Spleen (tissue), 11 donors: ENCODE data around the gene RAD51B. TPM values are rescaled to one million over a fixed set of nuclear protein-coding genes. Genes with fewer than 3 reads are reported as not detected.

Experiments used
- DNase-seq: peaks from one replicate; pipeline ENCODE4 v3.0.0-alpha.2; 2020
- H3K27ac ChIP-seq, 8 donors: fragments of 200-600 bp; sonication (generic) in 7 of 8; 1 replicate in 4 of 8; 2 replicates in 4 of 8; pipeline versions ENCODE4 v1.5.0 to v1.8.0; 2016 to 2021; ENCODE audit warnings: inconsistent platforms in 4 of 8, mild to moderate bottlenecking in 4 of 8, moderate library complexity in 1 of 8
- H3K27me3 ChIP-seq, 7 donors: fragments of 200-600 bp; sonication (generic) in 6 of 7; replicated peaks in 1 of 7; 1 replicate in 4 of 7; 2 replicates in 3 of 7; pipeline versions ENCODE4 v1.5.0 to v1.8.0; 2016 to 2021; ENCODE audit warnings: inconsistent platforms in 3 of 7, mild to moderate bottlenecking in 1 of 7
- H3K36me3 ChIP-seq, 6 donors: fragments of 200-600 bp; sonication (generic) in 5 of 6; 1 replicate in 4 of 6; 2 replicates in 2 of 6; pipeline versions ENCODE4 v1.5.0 to v1.8.0; 2016 to 2021; ENCODE audit warnings: inconsistent platforms in 2 of 6
- H3K4me1 ChIP-seq, 6 donors: fragments of 200-600 bp; sonication (generic) in 5 of 6; 1 replicate in 3 of 6; 2 replicates in 3 of 6; pipeline versions ENCODE4 v1.5.0 to v1.8.0; 2016 to 2021; ENCODE audit warnings: inconsistent platforms in 3 of 6
- H3K4me3 ChIP-seq, 8 donors: fragments of 200-600 bp; sonication (generic) in 7 of 8; 1 replicate in 4 of 8; 2 replicates in 4 of 8; pipeline versions ENCODE4 v1.5.0 to v1.8.0; 2016 to 2021; ENCODE audit warnings: inconsistent platforms in 4 of 8, mild to moderate bottlenecking in 4 of 8, moderate library complexity in 2 of 8
- H3K9me3 ChIP-seq, 8 donors: fragments of 200-600 bp; sonication (generic) in 7 of 8; 1 replicate in 4 of 8; 2 replicates in 4 of 8; pipeline versions ENCODE4 v1.5.0 to v1.8.0; 2016 to 2021; ENCODE audit warnings: inconsistent platforms in 4 of 8
- CTCF ChIP-seq, 11 experiments: fragments of 200-600 bp in 7 of 11; fragments of 450-650 bp in 4 of 11; sonication (generic) in 4 of 11; IDR thresholded peaks in 8 of 11; conservative IDR thresholded peaks in 3 of 11; 1 replicate in 7 of 11; 2 replicates in 4 of 11; pipeline versions ENCODE4 v1.4.0 to v1.8.0; 2016 to 2021; ENCODE audit warnings: antibody characterized with exemption in 11 of 11, inconsistent platforms in 4 of 11, mild to moderate bottlenecking in 1 of 11
- POLR2A ChIP-seq, 3 donors: fragments of 450-650 bp; IDR thresholded peaks; one replicate each; pipeline ENCODE4 v1.5.1; 2017; ENCODE audit warnings: antibody characterized with exemption in 3 of 3, mild to moderate bottlenecking in 1 of 3
- POLR2AphosphoS5 ChIP-seq, 3 donors: sonication (generic); formaldehyde crosslinking; IDR thresholded peaks; one replicate each; pipeline ENCODE4 v1.5.1; 2017; ENCODE audit warnings: antibody characterized with exemption in 3 of 3
- WGBS, 5 donors: extraction: QIAGEN DNeasy Blood & Tissue Kit in 3 of 5; methylation state at CpG; one replicate each; pipeline versions ENCODE4 v1.1.5 to v1.1.7; 2013 to 2018; 5-methylcytosine and 5-hydroxymethylcytosine counted together
- intact Hi-C: fragments of 100-400 bp; cut with DNase I; formaldehyde crosslinking; loops from one replicate; pipeline ENCODE4 v1.15.0; 2023; ENCODE audit warnings: low total_unique reads
- polyA plus RNA-seq, 3 donors: library from polyadenylated mRNA; stranded (reverse); fragments of 200-250 nt; gene quantifications; one replicate each; pipeline ENCODE4 v1.2.1, GENCODE V29; 2013
- total RNA-seq, 7 donors: library from RNA; depleted of rRNA in 3 of 7; stranded (reverse); fragments of >200 nt in 3 of 7; fragmentation: NEBNext Ultra II Directional in 4 of 7; extraction: Animal tissue kit (Norgen Biotek cat#: 25700) in 4 of 7; gene quantifications; one replicate each; pipeline versions ENCODE4 v1.1.0 to v1.2.1, GENCODE V29; 2016 to 2021
- donor health status: healthy with polysubstance abuse.
- donor health status: DM: no; HTN: no; CAD: no; lungs with moderate emphysema.
- donor health status: DM: no; HTN: no; CAD: no.
- donor health status: Bipolar disorder and iron deficiency.
- donor health status: healthy.
- donor health status: DM: no; HTN: no; CAD: no.
- donor health status: DM: yes; HTN: yes; CAD: no.

Gene RAD51B
- total and polyA plus RNA-seq, 10 donors: 4.2 to 43.7 (median 29.8) TPM

DNA sequence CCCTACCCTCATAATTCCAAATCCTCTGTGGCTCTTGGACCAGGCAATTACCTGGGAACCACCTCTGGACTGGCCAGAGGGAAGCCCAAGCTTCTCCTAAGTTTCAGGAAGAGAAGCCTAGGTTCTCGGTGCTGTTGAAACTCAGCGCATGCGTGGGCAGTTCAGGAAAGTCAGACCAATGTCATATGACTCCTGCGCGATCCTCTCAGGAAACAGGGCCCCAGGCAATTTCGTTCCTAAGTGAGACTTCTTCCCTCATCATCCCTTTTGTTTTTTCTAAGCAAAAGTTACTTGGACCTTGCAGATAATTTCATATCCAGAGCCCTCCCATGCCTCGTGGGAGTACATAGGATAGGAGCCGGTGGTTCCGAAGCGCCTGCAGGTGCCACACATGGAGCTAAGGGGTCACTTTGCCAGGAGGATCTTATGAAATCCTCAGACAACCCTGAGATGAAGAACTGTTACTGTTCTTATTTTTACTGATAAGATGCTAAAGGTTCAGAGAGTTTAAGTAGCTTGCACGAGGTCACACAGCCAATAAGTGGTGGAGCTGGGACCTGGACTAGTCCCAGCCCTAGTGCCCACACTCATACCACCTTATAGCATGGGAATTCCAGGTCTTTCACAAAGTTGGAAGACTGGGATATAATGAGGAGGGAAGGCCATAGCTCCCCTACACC lies 805.1 kb downstream of the RAD51B start:
- Histone ChIP-seq H3K36me3 (no peaks in the 10 kb centered on the region), H3K27me3 (peaks cover 0 to 8% (median 0%) of the 10 kb centered on the region in 7 donors), H3K4me3 (no peak overlapping the region), H3K4me1 (peaks cover 0 to 33% (median 17%) of the 10 kb centered on the region in 6 donors), H3K27ac (no peak overlapping the region), H3K9me3 (no peaks in the 10 kb centered on the region)
- intact Hi-C loops: no loop called here
- 70 to 82% (median 78%) methylated on average over 11 of the region's 11 CpGs for WGBS, 5 donors
- TF ChIP-seq POLR2A (IDR thresholded peaks at IDR 0.05): no peak
- TF ChIP-seq POLR2AphosphoS5 (IDR thresholded peaks at IDR 0.05): no peak
- no peak for TF ChIP-seq CTCF (IDR thresholded peaks at IDR 0.05 in 8 of 11, conservative IDR thresholded peaks at IDR 0.05 in 3 of 11)
- DNase-seq: no peak

DNA sequence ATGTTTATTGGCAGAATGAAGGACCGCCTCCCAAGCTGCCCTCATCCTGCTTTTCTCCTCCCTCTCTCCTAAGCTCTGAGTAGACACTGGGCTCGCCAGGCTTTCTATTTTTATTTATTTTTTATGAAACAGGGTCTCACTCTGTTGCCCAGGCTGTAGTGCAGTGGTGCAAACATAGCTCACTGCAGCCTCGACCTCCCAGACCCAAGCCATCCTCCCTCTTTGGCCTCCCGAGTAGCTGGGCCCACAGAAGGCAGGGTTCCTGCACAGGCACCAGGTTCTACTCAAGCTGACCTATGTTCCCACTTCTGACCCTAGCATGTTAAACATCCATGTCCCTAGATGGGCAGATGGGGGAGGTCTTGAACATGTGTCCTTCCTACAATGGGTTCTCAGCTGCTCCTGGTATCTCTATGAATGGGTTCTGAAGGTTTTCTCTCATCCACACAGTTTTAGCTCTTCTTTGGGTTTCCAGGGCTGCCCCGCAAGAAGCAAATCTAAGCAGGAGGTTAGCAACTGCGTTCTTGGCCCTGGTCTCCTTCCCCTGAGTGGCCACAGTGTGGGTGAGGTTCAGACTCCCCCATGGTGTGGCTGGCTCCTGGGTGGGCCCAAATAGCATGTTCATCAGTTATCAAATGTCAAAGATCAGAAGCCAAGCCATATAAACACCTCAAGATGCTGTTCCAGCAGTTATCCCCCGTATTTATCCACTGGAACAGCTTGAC lies 805.9 kb downstream of the RAD51B start:
- H3K4me3 ChIP-seq: no peak overlapping the region
- H3K27me3 ChIP-seq: peaks cover 0 to 8% (median 0%) of the 10 kb centered on the region in 7 donors
- H3K9me3 ChIP-seq: no peaks in the 10 kb centered on the region
- WGBS, 5 donors: 79 to 94% (median 82%) methylated on average over 6 to 7 of the region's 7 CpGs
- intact Hi-C loops: no loop called here
- no peaks in the 10 kb centered on the region for H3K36me3 ChIP-seq
- no peak for DNase-seq
- no peak overlapping the region for H3K27ac ChIP-seq
- H3K4me1 ChIP-seq: peaks cover 0 to 33% (median 17%) of the 10 kb centered on the region in 6 donors
- TF ChIP-seq CTCF (IDR thresholded peaks at IDR 0.05 in 8 of 11, conservative IDR thresholded peaks at IDR 0.05 in 3 of 11): no peak
- no peak for TF ChIP-seq POLR2A (IDR thresholded peaks at IDR 0.05)
- TF ChIP-seq POLR2AphosphoS5 (IDR thresholded peaks at IDR 0.05): no peak

DNA sequence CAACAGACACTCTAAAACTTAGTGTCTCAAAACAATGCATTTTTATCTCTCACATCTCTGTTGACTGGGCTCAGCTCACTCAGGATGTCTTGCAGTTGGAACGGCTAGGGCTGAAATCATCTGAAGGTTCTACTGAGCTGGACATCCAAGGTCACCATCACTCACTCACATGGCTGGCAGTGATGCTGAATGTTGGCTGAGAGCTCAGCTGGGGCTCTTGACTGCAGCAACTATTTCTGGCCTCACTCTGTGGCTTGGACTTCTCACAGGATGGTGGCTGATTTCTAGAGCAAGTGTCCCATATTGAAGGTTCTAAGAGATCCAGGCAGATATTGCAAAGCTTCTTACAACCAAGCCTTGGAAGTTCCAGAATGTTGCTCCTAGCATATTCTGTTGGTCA lies 806.8 kb downstream of the RAD51B start:
- 71 to 88% (median 80%) methylated on average over 1 of the region's 1 CpG for WGBS, 5 donors
- intact Hi-C loops: no loop called here

More for the DNA sequence above, 806.8 kb downstream of the RAD51B start:
- no peak overlapping the region for H3K27ac ChIP-seq
- no peak for DNase-seq
- no peak for TF ChIP-seq POLR2A (IDR thresholded peaks at IDR 0.05)
- no peak for TF ChIP-seq CTCF (IDR thresholded peaks at IDR 0.05 in 8 of 11, conservative IDR thresholded peaks at IDR 0.05 in 3 of 11)
- no peak for TF ChIP-seq POLR2AphosphoS5 (IDR thresholded peaks at IDR 0.05)
- H3K36me3 ChIP-seq: no peaks in the 10 kb centered on the region
- no peak overlapping the region for H3K4me3 ChIP-seq
- H3K9me3 ChIP-seq: no peaks in the 10 kb centered on the region
- H3K4me1 ChIP-seq: peaks cover 0 to 33% (median 17%) of the 10 kb centered on the region in 6 donors
- peaks cover 0 to 8% (median 0%) of the 10 kb centered on the region in 7 donors for H3K27me3 ChIP-seq
